IMR-90 (cell line): ENCODE results near the gene AMPD2.

Experiments used
- CEBPB ChIP-seq: IDR thresholded peaks from 2 replicates; pipeline ENCODE4 v1.6.1; 2012; ENCODE audit warnings: low read depth, low read length, improper control_type of control experiment
- CHD1 ChIP-seq: IDR thresholded peaks from 2 replicates; pipeline ENCODE4 v1.6.1; 2012; ENCODE audit warnings: low read depth, low read length, improper control_type of control experiment
- MAZ ChIP-seq: IDR thresholded peaks from 2 replicates; pipeline ENCODE4 v1.6.1; 2012; ENCODE audit warnings: low read depth, mild to moderate bottlenecking, low read length, improper control_type of control experiment, moderate library complexity, borderline replicate concordance
- MXI1 ChIP-seq: IDR thresholded peaks from 2 replicates; pipeline ENCODE4 v1.6.1; 2012; ENCODE audit warnings: low read depth, mild to moderate bottlenecking, low read length, moderate library complexity, borderline replicate concordance
- POLR2A ChIP-seq: IDR thresholded peaks from 2 replicates; pipeline ENCODE4 v1.6.1; 2012; ENCODE audit warnings: mild to moderate bottlenecking, low read depth, low read length
- RAD21 ChIP-seq: IDR thresholded peaks from 2 replicates; pipeline ENCODE4 v1.6.1; 2012; ENCODE audit warnings: low read length, improper control_type of control experiment
- RCOR1 ChIP-seq: IDR thresholded peaks from 2 replicates; pipeline ENCODE4 v1.6.1; 2012; ENCODE audit warnings: mild to moderate bottlenecking, low read length, improper control_type of control experiment; ENCODE audit not compliant: insufficient replicate concordance
- TF ChIP-seq, protein P1 (sequence below): conservative IDR thresholded peaks from 2 replicates; pipeline ENCODE4 v1.5.1; 2012; ENCODE audit warnings: mild to moderate bottlenecking, low read depth, low read length, improper control_type of control experiment

DNA sequence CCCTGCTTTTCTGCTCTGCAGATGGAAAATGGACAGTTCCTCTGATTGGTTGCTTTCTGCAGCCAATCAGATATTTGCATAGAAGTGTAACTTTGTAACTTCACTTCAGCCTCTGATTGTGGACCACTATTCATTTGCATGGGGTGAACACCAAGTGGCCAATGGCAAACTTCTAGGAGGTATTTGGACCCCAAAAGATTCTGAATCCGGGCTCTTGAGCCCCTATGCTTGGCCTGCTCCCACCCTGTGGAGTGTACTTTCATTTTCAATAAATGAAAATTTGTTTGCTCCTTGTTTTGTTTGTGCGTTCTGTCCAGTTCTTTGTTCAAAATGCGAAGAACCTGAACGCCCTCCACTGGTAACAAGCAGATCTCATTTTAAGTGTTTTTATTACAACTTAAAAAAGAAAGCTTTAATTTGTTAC lies 29.9 kb downstream of the AMPD2 start:
- TF ChIP-seq, protein P1, sequence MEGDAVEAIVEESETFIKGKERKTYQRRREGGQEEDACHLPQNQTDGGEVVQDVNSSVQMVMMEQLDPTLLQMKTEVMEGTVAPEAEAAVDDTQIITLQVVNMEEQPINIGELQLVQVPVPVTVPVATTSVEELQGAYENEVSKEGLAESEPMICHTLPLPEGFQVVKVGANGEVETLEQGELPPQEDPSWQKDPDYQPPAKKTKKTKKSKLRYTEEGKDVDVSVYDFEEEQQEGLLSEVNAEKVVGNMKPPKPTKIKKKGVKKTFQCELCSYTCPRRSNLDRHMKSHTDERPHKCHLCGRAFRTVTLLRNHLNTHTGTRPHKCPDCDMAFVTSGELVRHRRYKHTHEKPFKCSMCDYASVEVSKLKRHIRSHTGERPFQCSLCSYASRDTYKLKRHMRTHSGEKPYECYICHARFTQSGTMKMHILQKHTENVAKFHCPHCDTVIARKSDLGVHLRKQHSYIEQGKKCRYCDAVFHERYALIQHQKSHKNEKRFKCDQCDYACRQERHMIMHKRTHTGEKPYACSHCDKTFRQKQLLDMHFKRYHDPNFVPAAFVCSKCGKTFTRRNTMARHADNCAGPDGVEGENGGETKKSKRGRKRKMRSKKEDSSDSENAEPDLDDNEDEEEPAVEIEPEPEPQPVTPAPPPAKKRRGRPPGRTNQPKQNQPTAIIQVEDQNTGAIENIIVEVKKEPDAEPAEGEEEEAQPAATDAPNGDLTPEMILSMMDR: peak; percentile 33
- TF ChIP-seq MAZ (no peak), POLR2A (no peak), RCOR1 (no peak), RAD21 (no peak), CEBPB (no peak), CHD1 (no peak), MXI1 (no peak)
